GM19240 (cell line): Measurements from ENCODE around the gene CCDC6.
A peak's percentile ranks its signal among the peaks of the same experiment; 100 is the strongest.
"Not testable (repeated sequence)": the region's sequence is repeated elsewhere in the genome, so short reads cannot be mapped to it uniquely, and the experiment has no call there.

Experiments
- DNase-seq: peaks from one replicate; pipeline ENCODE4 v3.0.0; 2011; ENCODE audit warnings: low spot score; ENCODE audit not compliant: insufficient read length

Gene CCDC6

GRCh38 chr10:59906417-59907202 lies at the start of gene CCDC6:
TSS of gene CCDC6 (minus strand) at chr10:59906556. CDS start at chr10:59906424, 132 bp downstream.
- peak; percentile 41 for DNase-seq

- DNase-seq: no peak
Measured at GRCh38 chr10:59954296-59954695, 47.9 kb upstream of the CCDC6 start.

- not testable (repeated sequence) for DNase-seq
Measured at GRCh38 chr10:59953711-59954110, 47.4 kb upstream of the CCDC6 start.

GRCh38 chr10:59950105-59950504 lies 43.7 kb upstream of the CCDC6 start:
- no peak for DNase-seq

- no peak for DNase-seq
Measured at GRCh38 chr10:59949608-59950007, 43.3 kb upstream of the CCDC6 start.

GRCh38 chr10:59945991-59946390 lies 39.6 kb upstream of the CCDC6 start:
- DNase-seq: no peak

GRCh38 chr10:59945590-59945989 lies 39.2 kb upstream of the CCDC6 start:
- no peak for DNase-seq

- DNase-seq: no peak
Measured at GRCh38 chr10:59944339-59944935, 38.1 kb upstream of the CCDC6 start.

GRCh38 chr10:59942556-59942955 lies 36.2 kb upstream of the CCDC6 start:
- no peak for DNase-seq

- no peak for DNase-seq
Measured at GRCh38 chr10:59937720-59938119, 31.4 kb upstream of the CCDC6 start.

- DNase-seq: no peak
Measured at GRCh38 chr10:59934701-59935100, 28.3 kb upstream of the CCDC6 start.

- not testable (repeated sequence) for DNase-seq
Measured at GRCh38 chr10:59930788-59931521, 24.6 kb upstream of the CCDC6 start.

GRCh38 chr10:59926086-59926485 lies 19.7 kb upstream of the CCDC6 start:
- DNase-seq: no peak

- DNase-seq: no peak
Measured at GRCh38 chr10:59922907-59923306, 16.6 kb upstream of the CCDC6 start.

GRCh38 chr10:59917922-59918321 lies 11.6 kb upstream of the CCDC6 start:
- no peak for DNase-seq

GRCh38 chr10:59913547-59914237 lies 7.3 kb upstream of the CCDC6 start:
- no peak for DNase-seq

- no peak for DNase-seq
Measured at GRCh38 chr10:59910867-59911266, 4.5 kb upstream of the CCDC6 start.

- DNase-seq: no peak
Measured at GRCh38 chr10:59909815-59910214, 3.5 kb upstream of the CCDC6 start.

- no peak for DNase-seq
Measured at GRCh38 chr10:59908808-59909143, 2.4 kb upstream of the CCDC6 start.

GRCh38 chr10:59907918-59908807 lies 1.8 kb upstream of the CCDC6 start:
- no peak for DNase-seq

GRCh38 chr10:59907537-59907917 lies 1.2 kb upstream of the CCDC6 start:
- DNase-seq: no peak
